PC-3 (cell line): ENCODE results near the gene ZNF488.

Source experiments
- EZH2 ChIP-seq: fragments of 300-600 bp; sonication (generic); IDR thresholded peaks from one replicate; pipeline ENCODE4 v1.6.1; 2017; ENCODE audit warnings: antibody characterized with exemption, mild to moderate bottlenecking, low read length; ENCODE audit not compliant: unreplicated experiment
- EZH2phosphoT487 ChIP-seq: fragments of 300-600 bp; sonication (generic); IDR thresholded peaks from 2 replicates; pipeline ENCODE4 v1.6.1; 2018; ENCODE audit warnings: mild to moderate bottlenecking, antibody characterized with exemption, low read length, borderline replicate concordance
- TF ChIP-seq, protein P1 (sequence below): fragments of 300-600 bp; sonication (generic); conservative IDR thresholded peaks from 2 replicates; pipeline ENCODE4 v1.5.1; 2017; ENCODE audit warnings: antibody characterized with exemption, low read depth, mild to moderate bottlenecking, low read length

DNA sequence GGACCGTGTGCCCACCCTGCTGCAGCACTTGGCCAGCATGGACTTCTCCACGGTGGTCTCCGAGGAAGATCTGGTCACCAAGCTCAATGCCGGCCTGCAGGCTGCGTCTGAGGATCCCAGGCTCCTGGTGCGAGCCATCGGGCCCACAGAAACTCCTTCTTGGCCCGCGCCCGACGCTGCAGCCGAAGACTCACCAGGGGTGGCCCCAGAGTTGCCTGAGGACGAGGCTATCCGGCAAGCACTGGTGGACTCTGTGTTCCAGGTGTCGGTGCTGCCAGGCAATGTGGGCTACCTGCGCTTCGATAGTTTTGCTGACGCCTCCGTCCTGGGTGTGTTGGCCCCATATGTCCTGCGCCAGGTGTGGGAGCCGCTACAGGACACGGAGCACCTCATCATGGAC lies 34.6 kb downstream of the ZNF488 start:
- TF ChIP-seq, protein P1, sequence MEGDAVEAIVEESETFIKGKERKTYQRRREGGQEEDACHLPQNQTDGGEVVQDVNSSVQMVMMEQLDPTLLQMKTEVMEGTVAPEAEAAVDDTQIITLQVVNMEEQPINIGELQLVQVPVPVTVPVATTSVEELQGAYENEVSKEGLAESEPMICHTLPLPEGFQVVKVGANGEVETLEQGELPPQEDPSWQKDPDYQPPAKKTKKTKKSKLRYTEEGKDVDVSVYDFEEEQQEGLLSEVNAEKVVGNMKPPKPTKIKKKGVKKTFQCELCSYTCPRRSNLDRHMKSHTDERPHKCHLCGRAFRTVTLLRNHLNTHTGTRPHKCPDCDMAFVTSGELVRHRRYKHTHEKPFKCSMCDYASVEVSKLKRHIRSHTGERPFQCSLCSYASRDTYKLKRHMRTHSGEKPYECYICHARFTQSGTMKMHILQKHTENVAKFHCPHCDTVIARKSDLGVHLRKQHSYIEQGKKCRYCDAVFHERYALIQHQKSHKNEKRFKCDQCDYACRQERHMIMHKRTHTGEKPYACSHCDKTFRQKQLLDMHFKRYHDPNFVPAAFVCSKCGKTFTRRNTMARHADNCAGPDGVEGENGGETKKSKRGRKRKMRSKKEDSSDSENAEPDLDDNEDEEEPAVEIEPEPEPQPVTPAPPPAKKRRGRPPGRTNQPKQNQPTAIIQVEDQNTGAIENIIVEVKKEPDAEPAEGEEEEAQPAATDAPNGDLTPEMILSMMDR: no peak
- TF ChIP-seq EZH2 (no peak), EZH2phosphoT487 (no peak)
